Mesenchymal stem cell (in vitro differentiated cells and primary cell): ENCODE data around the gene UACA.

Source experiments
- DNase-seq: peaks from one replicate; pipeline ENCODE4 v3.0.0-alpha.2; 2013
- H2AFZ ChIP-seq: one replicate; pipeline ENCODE4 v1.6.1; 2013; ENCODE audit warnings: low read depth, mild to moderate bottlenecking, control low read depth, inconsistent platforms, low read length, moderate library complexity
- H2AK5ac ChIP-seq: 2 replicates; pipeline ENCODE4 v1.6.1; 2013; ENCODE audit warnings: low read length, moderate library complexity, mild to moderate bottlenecking, inconsistent platforms; ENCODE audit not compliant: severe bottlenecking
- H2BK120ac ChIP-seq: one replicate; pipeline ENCODE4 v1.6.1; 2013; ENCODE audit warnings: low read depth, mild to moderate bottlenecking, inconsistent platforms, low read length, moderate library complexity
- H2BK12ac ChIP-seq, 2 experiments: one replicate each; pipeline ENCODE4 v1.6.1; 2013; ENCODE audit warnings: inconsistent platforms in 2 of 2, low read length in 2 of 2, mild to moderate bottlenecking in 2 of 2, moderate library complexity in 2 of 2, control low read depth in 1 of 2
- H2BK15ac ChIP-seq: one replicate; pipeline ENCODE4 v1.6.1; 2013; ENCODE audit warnings: mild to moderate bottlenecking, low read depth, inconsistent platforms; ENCODE audit not compliant: poor library complexity, severe bottlenecking
- H2BK5ac ChIP-seq: 2 replicates; pipeline ENCODE4 v1.6.1; 2013; ENCODE audit warnings: low read depth, mild to moderate bottlenecking, low read length, control low read depth, inconsistent platforms; ENCODE audit not compliant: poor library complexity, severe bottlenecking
- H3K14ac ChIP-seq, 2 experiments: one replicate each; pipeline ENCODE4 v1.6.1; 2013; ENCODE audit warnings: inconsistent platforms in 2 of 2, low read length in 2 of 2, control low read depth in 1 of 2, mild to moderate bottlenecking in 1 of 2, moderate library complexity in 1 of 2
- H3K18ac ChIP-seq, 2 experiments: one replicate each; pipeline ENCODE4 v1.6.1; 2013; ENCODE audit warnings: inconsistent platforms in 2 of 2, low read length in 2 of 2, control low read depth in 1 of 2, low read depth in 1 of 2, mild to moderate bottlenecking in 1 of 2
- H3K23ac ChIP-seq, 2 experiments: one replicate each; pipeline ENCODE4 v1.6.1; 2013; ENCODE audit warnings: inconsistent platforms in 2 of 2, low read length in 2 of 2, mild to moderate bottlenecking in 2 of 2, moderate library complexity in 2 of 2, control low read depth in 1 of 2
- H3K27ac ChIP-seq: 2 replicates; pipeline ENCODE4 v1.5.1; 2013; ENCODE audit warnings: mild to moderate bottlenecking, moderate library complexity, low read length, control low read depth, inconsistent platforms; ENCODE audit not compliant: poor library complexity, severe bottlenecking
- H3K27me3 ChIP-seq, 2 experiments: 2 replicates each; pipeline versions ENCODE4 v1.6.1 to v1.7.0; 2013; ENCODE audit warnings: low read length in 2 of 2, mild to moderate bottlenecking in 2 of 2, moderate library complexity in 2 of 2, control low read depth in 1 of 2, inconsistent platforms in 1 of 2; ENCODE audit not compliant: control insufficient read depth in 1 of 2, insufficient read depth in 1 of 2
- H3K36me3 ChIP-seq, 2 experiments: 2 replicates each; pipeline versions ENCODE4 v1.6.1 to v1.7.0; 2013; ENCODE audit warnings: low read length in 2 of 2, control low read depth in 1 of 2, inconsistent platforms in 1 of 2, low read depth in 1 of 2, mild to moderate bottlenecking in 1 of 2; ENCODE audit not compliant: insufficient read depth in 2 of 2, control insufficient read depth in 1 of 2
- H3K4ac ChIP-seq, 2 experiments: one replicate each; pipeline ENCODE4 v1.6.1; 2013; ENCODE audit warnings: inconsistent platforms in 2 of 2, low read length in 2 of 2, mild to moderate bottlenecking in 2 of 2, moderate library complexity in 2 of 2, control low read depth in 1 of 2, low read depth in 1 of 2
- H3K4me1 ChIP-seq: 2 replicates; pipeline ENCODE4 v1.6.1; 2013; ENCODE audit warnings: low read depth, low read length, control low read depth; ENCODE audit not compliant: control insufficient read depth, insufficient read depth
- H3K4me2 ChIP-seq: 2 replicates; pipeline ENCODE4 v1.6.1; 2013; ENCODE audit warnings: low read length, mild to moderate bottlenecking, inconsistent platforms; ENCODE audit not compliant: poor library complexity, severe bottlenecking
- H3K4me3 ChIP-seq, 2 experiments: 2 replicates each; pipeline versions ENCODE4 v1.5.1 to v1.7.0; 2013; ENCODE audit warnings: low read length in 2 of 2, mild to moderate bottlenecking in 2 of 2, control low read depth in 1 of 2, low read depth in 1 of 2; ENCODE audit not compliant: insufficient read depth in 1 of 2
- H3K79me1 ChIP-seq: replicated peaks from 2 replicates; pipeline ENCODE4 v1.6.1; 2013; ENCODE audit warnings: mild to moderate bottlenecking, control low read depth, low read length, inconsistent platforms; ENCODE audit not compliant: poor library complexity, severe bottlenecking
- H3K9ac ChIP-seq: 2 replicates; pipeline ENCODE4 v1.7.0; 2013; ENCODE audit warnings: mild to moderate bottlenecking, low read length, moderate library complexity
- H3K9me3 ChIP-seq: 2 replicates; pipeline ENCODE4 v1.7.0; 2013; ENCODE audit warnings: mild to moderate bottlenecking, low read length; ENCODE audit not compliant: control insufficient read depth
- H4K8ac ChIP-seq: one replicate; pipeline ENCODE4 v1.6.1; 2013; ENCODE audit warnings: inconsistent platforms, mild to moderate bottlenecking, low read length, moderate library complexity
- H4K91ac ChIP-seq: one replicate; pipeline ENCODE4 v1.6.1; 2013; ENCODE audit warnings: mild to moderate bottlenecking, low read length, inconsistent platforms
- WGBS: methylation state at CpG from one replicate; pipeline ENCODE4 v1.1.7; 2013; ENCODE audit warnings: mixed read lengths; 5-methylcytosine and 5-hydroxymethylcytosine counted together

The UACA gene

GRCh38 chr15:70653426-70653825 lies 109.9 kb downstream of the UACA start:
- H4K8ac ChIP-seq: no peak overlapping the region
- H2AK5ac ChIP-seq: no peak overlapping the region
- H3K79me1 ChIP-seq: no peaks in the 10 kb centered on the region
- H3K9ac ChIP-seq: no peak overlapping the region
- no peak overlapping the region for H3K27ac ChIP-seq
- H2BK5ac ChIP-seq: no peak overlapping the region
- H3K9me3 ChIP-seq: no peaks in the 10 kb centered on the region
- no peak overlapping the region for H3K4ac ChIP-seq
- no peak overlapping the region for H3K14ac ChIP-seq
- H3K27me3 ChIP-seq: no peaks in the 10 kb centered on the region
- no peak overlapping the region for H2BK15ac ChIP-seq
- H4K91ac ChIP-seq: no peak overlapping the region
- no peaks in the 10 kb centered on the region for H3K4me1 ChIP-seq
- peaks cover 6 to 71% of the 10 kb centered on the region in 2 experiments for H3K36me3 ChIP-seq
- H2BK120ac ChIP-seq: no peak overlapping the region
- H2BK12ac ChIP-seq: no peak overlapping the region
- H2AFZ ChIP-seq: no peak overlapping the region
- no peak overlapping the region for H3K4me2 ChIP-seq
- no peak overlapping the region for H3K18ac ChIP-seq
- H3K4me3 ChIP-seq: no peak overlapping the region
- DNase-seq: no peak
- WGBS: 91% methylated on average over 4 of the region's 4 CpGs
- no peak overlapping the region for H3K23ac ChIP-seq

DNA sequence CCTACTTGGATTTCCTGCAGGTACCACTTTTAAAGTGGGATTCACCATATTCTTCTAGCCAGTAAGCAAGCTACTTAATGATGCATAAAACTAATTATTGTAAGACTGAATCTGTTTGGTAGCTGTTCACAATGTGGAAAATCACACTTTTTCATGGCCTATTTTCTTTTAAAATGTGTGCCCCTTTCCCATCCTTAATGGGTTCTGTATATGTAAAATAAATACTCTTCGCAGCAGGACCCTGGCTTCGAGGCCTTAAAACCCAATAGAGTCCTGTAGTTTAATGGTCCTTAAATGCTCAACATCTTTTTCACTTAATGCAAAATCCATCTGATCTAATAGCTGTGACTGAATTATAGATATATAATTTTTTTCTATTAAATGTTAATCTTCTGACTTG lies 111.0 kb downstream of the UACA start:
- no peak overlapping the region for H2BK120ac ChIP-seq
- H3K18ac ChIP-seq: no peak overlapping the region
- H3K9ac ChIP-seq: no peak overlapping the region
- H3K4me1 ChIP-seq: no peaks in the 10 kb centered on the region
- no peak overlapping the region for H3K4me2 ChIP-seq
- no peaks in the 10 kb centered on the region for H3K27me3 ChIP-seq
- H3K4ac ChIP-seq: no peak overlapping the region
- WGBS: no CpG with 5 or more reads among the region's 2 CpGs
- no peak overlapping the region for H3K27ac ChIP-seq
- no peak overlapping the region for H4K8ac ChIP-seq
- no peak overlapping the region for H2AK5ac ChIP-seq
- H3K4me3 ChIP-seq: no peak overlapping the region
- H2BK5ac ChIP-seq: no peak overlapping the region
- H3K36me3 ChIP-seq: peaks cover 3 to 60% of the 10 kb centered on the region in 2 experiments
- DNase-seq: no peak
- H2BK15ac ChIP-seq: no peak overlapping the region
- H4K91ac ChIP-seq: no peak overlapping the region
- H3K79me1 ChIP-seq: no peaks in the 10 kb centered on the region
- H3K14ac ChIP-seq: no peak overlapping the region
- H2AFZ ChIP-seq: no peak overlapping the region
- H2BK12ac ChIP-seq: no peak overlapping the region
- H3K9me3 ChIP-seq: no peaks in the 10 kb centered on the region
- H3K23ac ChIP-seq: no peak overlapping the region

- Histone ChIP-seq H4K8ac (no peak overlapping the region), H3K4me3 (no peak overlapping the region), H2BK120ac (no peak overlapping the region), H2AFZ (no peak overlapping the region), H3K27ac (no peak overlapping the region), H3K9ac (no peak overlapping the region), H3K4me1 (no peaks in the 10 kb centered on the region), H3K23ac (no peak overlapping the region), H2BK5ac (no peak overlapping the region), H3K36me3 (peaks cover 0 to 50% of the 10 kb centered on the region in 2 experiments), H2AK5ac (no peak overlapping the region), H3K9me3 (no peaks in the 10 kb centered on the region), H2BK15ac (no peak overlapping the region), H3K27me3 (no peaks in the 10 kb centered on the region), H3K4me2 (no peak overlapping the region), H3K18ac (no peak overlapping the region), H3K14ac (no peak overlapping the region), H3K79me1 (no peaks in the 10 kb centered on the region), H2BK12ac (no peak overlapping the region), H3K4ac (no peak overlapping the region), H4K91ac (no peak overlapping the region)
- DNase-seq: no peak
- WGBS: 100% methylated on average over 1 of the region's 2 CpGs
Observed at GRCh38 chr15:70651303-70651845, 112.0 kb downstream of the UACA start.

DNA sequence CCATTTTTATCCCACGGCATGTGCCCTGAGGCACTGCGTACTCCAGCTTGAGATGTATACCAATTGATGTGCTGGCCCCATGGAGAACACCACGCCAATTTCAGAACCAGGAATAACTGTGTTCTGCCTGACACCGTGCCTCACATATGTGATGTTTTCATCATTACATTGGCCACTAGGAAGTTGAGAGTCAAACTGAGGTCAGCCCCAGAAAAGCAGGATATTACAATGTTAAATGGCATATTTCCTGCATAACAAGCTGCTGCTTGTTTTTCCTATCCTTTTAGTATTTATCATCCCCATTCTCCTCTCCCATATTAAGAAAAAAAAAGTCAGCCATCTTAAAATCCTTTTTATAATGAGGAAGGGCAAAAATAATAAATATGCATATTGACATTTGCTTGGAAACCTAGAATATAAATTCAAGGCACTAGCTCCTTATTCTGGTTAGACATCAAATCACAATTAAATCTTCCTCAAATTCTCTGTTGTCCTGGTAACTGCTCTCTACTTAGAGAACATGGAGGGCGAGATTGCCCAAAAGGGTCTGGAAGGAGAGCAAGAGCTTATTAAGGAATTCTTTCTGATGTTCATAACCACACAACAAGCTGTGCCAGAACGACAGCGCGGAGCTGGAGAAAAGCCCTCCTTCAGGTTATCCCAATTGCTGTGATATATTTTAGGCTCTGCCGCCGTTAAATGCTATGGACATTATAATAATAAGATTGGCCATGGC lies 112.6 kb downstream of the UACA start:
- H3K18ac ChIP-seq: no peak overlapping the region
- no peaks in the 10 kb centered on the region for H3K9me3 ChIP-seq
- no peaks in the 10 kb centered on the region for H3K27me3 ChIP-seq
- H2AK5ac ChIP-seq: no peak overlapping the region
- no peak overlapping the region for H3K9ac ChIP-seq
- no peak overlapping the region for H4K91ac ChIP-seq
- H3K14ac ChIP-seq: no peak overlapping the region
- H2AFZ ChIP-seq: no peak overlapping the region
- H3K4me3 ChIP-seq: no peak overlapping the region
- H3K79me1 ChIP-seq: no peaks in the 10 kb centered on the region
- H3K4me1 ChIP-seq: no peaks in the 10 kb centered on the region
- no peak overlapping the region for H3K4ac ChIP-seq
- H3K27ac ChIP-seq: no peak overlapping the region
- H2BK15ac ChIP-seq: no peak overlapping the region
- DNase-seq: no peak
- no peak overlapping the region for H3K4me2 ChIP-seq
- H3K36me3 ChIP-seq: peaks cover 0 to 44% of the 10 kb centered on the region in 2 experiments
- no peak overlapping the region for H2BK120ac ChIP-seq
- no peak overlapping the region for H2BK5ac ChIP-seq
- H3K23ac ChIP-seq: no peak overlapping the region
- over 99% methylated on average over 5 of the region's 10 CpGs for WGBS
- no peak overlapping the region for H2BK12ac ChIP-seq
- H4K8ac ChIP-seq: no peak overlapping the region
